ENCODE results near the gene OR51F1. TPM values are rescaled to one million over a fixed set of nuclear protein-coding genes. Genes with fewer than 3 reads are reported as not detected.
"Not testable (repeated sequence)": the region's sequence is repeated elsewhere in the genome, so short reads cannot be mapped to it uniquely, and the experiment has no call there.

Gene OR51F1
- total RNA-seq, 8 experiments from 2014 or later: 0.61 to 1.7 (median 1.1) TPM; not detected in 5

DNA sequence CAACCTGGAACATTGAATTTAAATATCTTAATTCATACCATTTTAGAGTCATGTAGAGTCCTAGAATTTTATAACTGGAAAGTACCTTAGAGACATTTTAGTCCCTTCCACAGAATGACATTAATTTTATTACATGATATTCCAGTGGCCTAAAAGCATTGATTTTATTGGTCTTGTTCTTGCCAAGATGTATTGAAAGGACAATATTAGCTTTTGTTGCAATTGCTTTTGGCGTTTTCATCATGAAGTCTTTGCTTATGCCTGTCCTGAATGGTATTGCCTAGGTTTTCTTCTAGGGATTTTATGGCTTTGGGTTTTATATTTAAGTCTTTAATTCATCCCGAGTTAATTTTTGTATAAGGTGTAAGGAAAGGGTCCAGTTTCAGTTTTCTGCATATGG lies 29.0 kb downstream of the OR51F1 start:
- ATAC-seq (replicated peaks in 6 of 8): no peak
- WGBS, 10 experiments: 0 to 100% (median 50%) methylated on average over 1 to 2 of the region's 2 CpGs; no CpG with 5 or more reads in 2 of the 10 experiments
- no peaks in the 10 kb centered on the region for H3K4me1 ChIP-seq (replicated peaks in 1 of 2)
- no peak overlapping the region for H3K27ac ChIP-seq
- H3K4me3 ChIP-seq: no peak overlapping the region
- in situ Hi-C loops (cut with MboI; ENCODE audit: low pct_unique_long_range_greater_than_20kb in 2 of 9, low sequenced_read_pairs in 9 of 9, unreplicated experiment in 9 of 9): no loop called here

DNA sequence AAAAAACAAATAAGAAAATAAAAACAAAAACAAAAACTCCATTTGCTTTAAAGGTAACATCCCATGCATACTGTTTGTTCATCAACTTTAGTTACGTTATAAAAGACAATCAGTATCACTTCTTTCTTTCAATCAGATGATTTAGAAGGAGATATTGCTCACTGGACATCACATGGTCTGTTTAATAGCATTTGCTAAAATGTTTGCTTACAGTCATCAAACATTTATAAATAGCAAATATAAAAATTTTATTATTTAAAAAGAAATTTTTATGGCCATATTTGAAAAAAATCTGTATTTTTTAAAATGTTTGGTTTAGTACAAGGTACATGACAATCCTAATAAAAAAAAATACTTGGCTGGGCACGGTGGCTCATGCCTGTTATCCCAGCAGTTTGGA lies 42.6 kb downstream of the OR51F1 start:
- no peak overlapping the region for H3K4me3 ChIP-seq
- no peaks in the 10 kb centered on the region for H3K4me1 ChIP-seq (replicated peaks in 1 of 2)
- in situ Hi-C loops (cut with MboI; ENCODE audit: low pct_unique_long_range_greater_than_20kb in 2 of 9, low sequenced_read_pairs in 9 of 9, unreplicated experiment in 9 of 9): no loop called here
- ATAC-seq (replicated peaks in 6 of 8): no peak
- 33 to 100% (median 86%) methylated on average over 1 to 2 of the region's 2 CpGs for WGBS, 10 experiments
- H3K27ac ChIP-seq: no peak overlapping the region

DNA sequence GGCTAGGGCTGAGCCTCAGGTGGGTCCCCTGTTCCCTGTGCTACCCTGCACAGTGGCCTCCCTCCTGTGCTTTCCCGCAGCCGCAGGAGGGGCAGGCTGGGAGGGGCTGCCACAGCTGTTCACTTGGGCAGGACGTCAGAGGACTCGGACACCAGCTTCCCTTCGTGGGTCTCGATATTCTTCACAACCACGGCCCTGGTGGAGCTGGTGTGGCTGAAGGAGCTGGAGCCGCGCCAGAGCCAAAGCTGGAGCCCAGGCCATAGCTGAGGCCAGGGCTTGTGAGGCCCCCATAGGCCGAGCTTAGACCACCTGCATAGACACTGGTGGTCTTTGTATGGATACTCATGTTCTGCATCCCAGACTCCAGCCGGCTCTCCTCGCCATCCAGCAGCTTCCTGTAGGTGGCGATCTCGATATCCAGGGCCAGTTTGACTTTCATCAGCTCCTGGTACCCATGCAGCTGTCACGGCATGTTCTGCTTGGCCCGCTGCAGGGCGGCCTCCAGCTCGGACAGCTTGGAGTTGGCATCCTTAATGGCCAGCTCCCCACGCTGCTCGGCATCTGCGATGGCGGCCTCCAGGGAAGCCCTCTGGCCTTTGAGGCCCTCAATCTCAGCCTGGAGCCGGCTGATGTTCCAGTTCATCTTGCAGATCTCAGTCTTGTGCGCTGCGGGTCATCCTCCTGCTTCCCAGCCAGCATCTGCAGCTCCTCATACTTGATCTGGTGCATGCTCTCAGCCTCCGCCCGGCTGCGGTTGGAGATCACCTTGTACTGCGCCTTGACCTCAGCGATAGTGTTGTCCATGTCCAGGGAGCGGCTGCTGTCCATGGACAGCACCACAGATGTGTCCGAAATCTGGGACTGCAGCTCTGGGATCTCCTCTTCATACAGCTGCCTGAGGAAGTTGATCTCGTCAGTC lies 46.9 kb downstream of the OR51F1 start:
- not testable (repeated sequence) for H3K27ac ChIP-seq; H3K4me1 ChIP-seq (replicated peaks in 1 of 2); ATAC-seq (replicated peaks in 6 of 8); H3K4me3 ChIP-seq
- WGBS, 10 experiments: 40 to 100% (median 96%) methylated on average over 1 to 23 of the region's 33 CpGs; no CpG with 5 or more reads in 3 of the 10 experiments
- in situ Hi-C loops (cut with MboI; ENCODE audit: low pct_unique_long_range_greater_than_20kb in 2 of 9, low sequenced_read_pairs in 9 of 9, unreplicated experiment in 9 of 9): loop anchor here in 1 of 9 experiments (25.0 kb wide), 1 partner anchor 89 kb away; the partner anchor contains the start of genes OR51F2 and OR52R1

Other genes with a start within 250 kb of the OR51F1 start
- under 1 TPM in 3 of 8 experiments, not detected in 5; 0.36 to 0.66 (median 0.52) TPM for gene OR52M1, start 224.7 kb downstream of the OR51F1 start, total RNA-seq
- gene OR52I2, start 188.2 kb downstream of the OR51F1 start, total RNA-seq: under 1 TPM; 0.05 to 0.52 (median 0.14) TPM
- under 1 TPM; 0.16 to 0.94 (median 0.40) TPM for gene OR52I1, start 175.9 kb downstream of the OR51F1 start, total RNA-seq
- gene TRIM68, start 161.7 kb downstream of the OR51F1 start, total RNA-seq: 10 to 100 TPM in 4 of 8 experiments, 1 to 10 TPM in 4; 7.9 to 16.6 (median 10.1) TPM
- under 1 TPM in 5 of 8 experiments, not detected in 3; 0.05 to 0.52 (median 0.13) TPM for gene OR51D1, start 132.5 kb downstream of the OR51F1 start, total RNA-seq
- under 1 TPM in 4 of 8 experiments, not detected in 4; 0.05 to 0.19 (median 0.13) TPM for gene OR51E1, start 126.0 kb downstream of the OR51F1 start, total RNA-seq
- gene OR51E2, start 72.1 kb downstream of the OR51F1 start, total RNA-seq: 10 to 100 TPM in 1 of 8 experiments, 1 to 10 TPM in 2, under 1 TPM in 2, not detected in 3; 0.36 to 25.3 (median 1.3) TPM
- gene MMP26, start 65.2 kb downstream of the OR51F1 start, total RNA-seq: under 1 TPM in 1 of 8 experiments, not detected in 7; 0.38 TPM
- 1 to 10 TPM in 1 of 8 experiments, under 1 TPM in 3, not detected in 4; 0.23 to 1.5 (median 0.73) TPM for gene OR52R1, start 34.4 kb upstream of the OR51F1 start, total RNA-seq
- gene OR51F2, start 51.4 kb upstream of the OR51F1 start, total RNA-seq: 1 to 10 TPM in 3 of 8 experiments, under 1 TPM in 2, not detected in 3; 0.21 to 2.2 (median 1.2) TPM
- gene OR51S1, start 79.3 kb upstream of the OR51F1 start, total RNA-seq: under 1 TPM in 5 of 8 experiments, not detected in 3; 0.17 to 0.99 (median 0.31) TPM
- gene OR51T1, start 112.0 kb upstream of the OR51F1 start, total RNA-seq: 1 to 10 TPM in 2 of 8 experiments, under 1 TPM in 1, not detected in 5; 0.31 to 1.3 (median 1.0) TPM
- gene OR51A7, start 133.8 kb upstream of the OR51F1 start, total RNA-seq: under 1 TPM in 4 of 8 experiments, not detected in 4; 0.25 to 0.67 (median 0.55) TPM
- gene OR51G2, start 149.4 kb upstream of the OR51F1 start, total RNA-seq: 1 to 10 TPM in 1 of 8 experiments, under 1 TPM in 4, not detected in 3; 0.29 to 1.9 (median 0.51) TPM
- 1 to 10 TPM in 2 of 8 experiments, under 1 TPM in 2, not detected in 4; 0.21 to 1.9 (median 0.89) TPM for gene OR51G1, start 154.4 kb upstream of the OR51F1 start, total RNA-seq
- 1 to 10 TPM in 1 of 8 experiments, under 1 TPM in 3, not detected in 4; 0.28 to 1.5 (median 0.72) TPM for gene OR51A4, start 177.7 kb upstream of the OR51F1 start, total RNA-seq
- under 1 TPM in 3 of 8 experiments, not detected in 5; 0.33 to 0.37 (median 0.36) TPM for gene OR51A2, start 185.8 kb upstream of the OR51F1 start, total RNA-seq
- 1 to 10 TPM in 1 of 8 experiments, under 1 TPM in 5, not detected in 2; 0.08 to 1.2 (median 0.22) TPM for gene OR51L1, start 224.9 kb upstream of the OR51F1 start, total RNA-seq

Data from motor neuron (in vitro differentiated cells).